Measurements from ENCODE around the gene NDFIP2. TPM values are rescaled to one million over a fixed set of nuclear protein-coding genes. Genes with fewer than 3 reads are reported as not detected.

NDFIP2 gene
- total RNA-seq, 2 experiments from 2014 or later, result 0.54 to 4.0 TPM

DNA sequence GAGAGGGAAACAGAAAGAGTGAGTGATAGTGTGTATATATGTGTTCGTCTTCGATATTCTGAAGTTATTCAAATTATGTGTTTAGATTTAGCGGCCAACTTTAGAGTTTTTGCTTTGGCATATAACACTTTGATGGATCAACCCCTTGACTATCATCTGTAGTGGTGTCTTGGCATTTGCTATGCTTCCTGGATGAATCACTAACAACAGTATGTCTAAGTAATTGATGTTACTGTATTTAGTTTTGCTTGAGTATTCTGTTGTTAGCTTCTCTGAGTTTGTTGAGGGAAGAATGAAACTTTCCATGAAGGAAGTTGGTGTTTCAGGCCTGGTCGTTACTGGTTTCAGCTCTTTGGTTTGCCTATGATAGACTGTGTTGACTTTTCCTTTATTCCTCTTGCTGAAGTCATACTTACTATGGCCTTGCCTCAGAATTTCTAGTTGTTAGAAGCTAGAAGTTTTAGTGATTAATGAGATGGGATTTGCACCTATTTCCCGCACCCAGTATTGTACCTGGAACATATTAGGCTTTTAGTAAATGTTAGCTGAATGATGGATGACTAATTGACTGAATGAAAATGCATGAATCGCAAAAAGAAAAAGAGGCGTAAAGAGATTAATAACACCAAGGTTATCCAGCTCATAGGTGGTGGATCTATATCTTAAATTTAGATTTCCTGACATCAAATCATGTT is 20.7 kb downstream of the NDFIP2 start:
- H2AFZ ChIP-seq (ENCODE audit: low read length), result no peak overlapping the region
- H3K9me3 ChIP-seq (ENCODE audit: low read length), result no peaks in the 10 kb centered on the region
- no peaks in the 10 kb centered on the region for H3K9me2 ChIP-seq (ENCODE audit: insufficient read depth, low read length)
- H3K4me3 ChIP-seq (ENCODE audit: low read depth, low read length, poor library complexity, severe bottlenecking), result no peak overlapping the region
- no peaks in the 10 kb centered on the region for H3K4me1 ChIP-seq (ENCODE audit: insufficient read depth, low read length, poor library complexity, severe bottlenecking)
- H3K4me2 ChIP-seq (ENCODE audit: low read length), result no peak overlapping the region
- no peaks in the 10 kb centered on the region for H3K36me3 ChIP-seq (ENCODE audit: insufficient read depth, low read length)
- TF ChIP-seq EZH2phosphoT487 (IDR thresholded peaks at IDR 0.05; ENCODE audit: borderline replicate concordance, low read depth, low read length), result no peak
- TF ChIP-seq, protein P1, sequence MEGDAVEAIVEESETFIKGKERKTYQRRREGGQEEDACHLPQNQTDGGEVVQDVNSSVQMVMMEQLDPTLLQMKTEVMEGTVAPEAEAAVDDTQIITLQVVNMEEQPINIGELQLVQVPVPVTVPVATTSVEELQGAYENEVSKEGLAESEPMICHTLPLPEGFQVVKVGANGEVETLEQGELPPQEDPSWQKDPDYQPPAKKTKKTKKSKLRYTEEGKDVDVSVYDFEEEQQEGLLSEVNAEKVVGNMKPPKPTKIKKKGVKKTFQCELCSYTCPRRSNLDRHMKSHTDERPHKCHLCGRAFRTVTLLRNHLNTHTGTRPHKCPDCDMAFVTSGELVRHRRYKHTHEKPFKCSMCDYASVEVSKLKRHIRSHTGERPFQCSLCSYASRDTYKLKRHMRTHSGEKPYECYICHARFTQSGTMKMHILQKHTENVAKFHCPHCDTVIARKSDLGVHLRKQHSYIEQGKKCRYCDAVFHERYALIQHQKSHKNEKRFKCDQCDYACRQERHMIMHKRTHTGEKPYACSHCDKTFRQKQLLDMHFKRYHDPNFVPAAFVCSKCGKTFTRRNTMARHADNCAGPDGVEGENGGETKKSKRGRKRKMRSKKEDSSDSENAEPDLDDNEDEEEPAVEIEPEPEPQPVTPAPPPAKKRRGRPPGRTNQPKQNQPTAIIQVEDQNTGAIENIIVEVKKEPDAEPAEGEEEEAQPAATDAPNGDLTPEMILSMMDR (conservative IDR thresholded peaks at IDR 0.05; ENCODE audit: low read length), result no peak
- H3K27ac ChIP-seq (ENCODE audit: low read depth, low read length, poor library complexity, severe bottlenecking), result no peak overlapping the region
- H4K20me1 ChIP-seq (ENCODE audit: insufficient read depth, low read length), result no peaks in the 10 kb centered on the region
- DNase-seq (ENCODE audit: low spot score), result no peak
- no peaks in the 10 kb centered on the region for H3K79me2 ChIP-seq (ENCODE audit: insufficient read depth, low read depth, low read length)
- BruUV-seq (replicated peaks), result no TSS peak
- POLR2A ChIA-PET, result interaction anchor here (0.6 to 1.7 kb wide), 3 partner anchors 10 to 27 kb away, joined by 3 to 4 read pairs (median 3); no protein-coding TSS in a partner anchor
- intact Hi-C loops (cut with micrococcal nuclease; ENCODE audit: unreplicated experiment), result no loop called here
- CTCF ChIA-PET (ENCODE audit: unreplicated experiment), result no interaction called here

DNA sequence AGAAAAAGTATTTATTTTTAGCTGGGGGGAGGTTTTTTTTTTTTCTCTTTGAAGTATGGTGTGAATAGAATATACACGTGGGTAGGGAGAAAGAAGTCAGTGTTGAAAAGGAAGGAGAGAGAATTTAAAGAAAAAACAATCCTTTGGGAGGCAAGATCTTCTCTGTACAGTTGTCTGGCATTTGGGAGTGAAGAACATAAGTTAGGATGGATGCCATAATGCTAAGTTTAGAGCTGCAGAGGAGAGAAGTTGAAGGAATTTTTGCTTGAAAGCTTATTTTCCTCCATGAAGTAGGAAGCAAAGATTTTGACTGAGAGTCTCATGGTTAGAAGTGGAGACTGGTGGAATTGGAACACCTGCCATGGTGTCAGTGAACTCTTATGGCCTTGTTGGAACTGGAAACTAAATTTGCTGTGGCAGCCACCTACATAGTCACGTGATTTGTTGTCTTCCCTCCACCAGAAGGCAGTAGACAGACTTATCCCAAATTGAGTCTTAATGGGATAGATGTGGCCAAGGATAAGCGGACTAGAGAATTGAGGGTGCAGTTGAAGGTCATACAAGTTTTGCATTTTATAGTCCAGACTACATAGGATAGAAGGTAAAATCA is 22.0 kb downstream of the NDFIP2 start:
- H3K9me2 ChIP-seq (ENCODE audit: insufficient read depth, low read length), result no peaks in the 10 kb centered on the region
- BruUV-seq (replicated peaks), result no TSS peak
- H3K9me3 ChIP-seq (ENCODE audit: low read length), result no peaks in the 10 kb centered on the region
- H3K4me3 ChIP-seq (ENCODE audit: low read depth, low read length, poor library complexity, severe bottlenecking), result no peak overlapping the region
- H3K27ac ChIP-seq (ENCODE audit: low read depth, low read length, poor library complexity, severe bottlenecking), result no peak overlapping the region
- POLR2A ChIA-PET, result interaction anchor here (1.1 to 1.3 kb wide), 2 partner anchors 11 to 25 kb away, joined by 3 to 5 read pairs; no protein-coding TSS in a partner anchor
- H4K20me1 ChIP-seq (ENCODE audit: insufficient read depth, low read length), result no peaks in the 10 kb centered on the region
- intact Hi-C loops (cut with micrococcal nuclease; ENCODE audit: unreplicated experiment), result no loop called here
- no peak for DNase-seq (ENCODE audit: low spot score)
- H3K79me2 ChIP-seq (ENCODE audit: insufficient read depth, low read depth, low read length), result no peaks in the 10 kb centered on the region
- CTCF ChIA-PET (ENCODE audit: unreplicated experiment), result no interaction called here
- H2AFZ ChIP-seq (ENCODE audit: low read length), result no peak overlapping the region
- TF ChIP-seq EZH2phosphoT487 (IDR thresholded peaks at IDR 0.05; ENCODE audit: borderline replicate concordance, low read depth, low read length), result no peak
- TF ChIP-seq, protein P1 (conservative IDR thresholded peaks at IDR 0.05; ENCODE audit: low read length), result no peak
- H3K4me1 ChIP-seq (ENCODE audit: insufficient read depth, low read length, poor library complexity, severe bottlenecking), result no peaks in the 10 kb centered on the region
- H3K36me3 ChIP-seq (ENCODE audit: insufficient read depth, low read length), result no peaks in the 10 kb centered on the region
- no peak overlapping the region for H3K4me2 ChIP-seq (ENCODE audit: low read length)

DNA sequence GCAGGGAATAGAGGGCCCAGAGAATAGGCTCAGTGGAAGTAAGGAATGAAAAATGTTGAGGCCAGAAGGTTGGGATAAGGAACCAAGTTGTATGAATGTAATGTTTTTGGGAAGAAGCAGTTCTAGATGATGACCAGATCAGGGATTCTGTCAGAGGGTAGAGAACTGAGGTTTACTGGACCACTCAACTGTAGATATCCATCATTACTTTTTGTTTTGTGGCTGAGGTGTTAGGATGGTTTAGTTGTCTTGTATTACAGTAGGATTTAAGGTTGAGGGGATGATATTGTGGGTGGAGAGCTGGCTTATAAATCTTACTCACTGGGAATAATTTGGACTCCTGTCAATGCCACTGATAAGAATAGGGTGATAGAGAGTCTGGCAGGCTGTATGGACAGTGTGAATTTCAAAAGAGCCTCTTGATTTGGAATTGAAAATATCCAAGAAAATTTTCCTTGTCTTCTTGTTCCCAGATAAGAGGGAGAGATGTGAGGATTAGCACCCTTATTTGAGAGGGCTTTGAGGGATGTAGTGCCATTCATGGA is 22.6 kb downstream of the NDFIP2 start:
- Histone ChIP-seq H2AFZ (ENCODE audit: low read length) (no peak overlapping the region), H3K4me2 (ENCODE audit: low read length) (no peak overlapping the region), H3K4me1 (ENCODE audit: insufficient read depth, low read length, poor library complexity, severe bottlenecking) (no peaks in the 10 kb centered on the region), H3K27ac (ENCODE audit: low read depth, low read length, poor library complexity, severe bottlenecking) (no peak overlapping the region), H3K4me3 (ENCODE audit: low read depth, low read length, poor library complexity, severe bottlenecking) (no peak overlapping the region), H3K36me3 (ENCODE audit: insufficient read depth, low read length) (no peaks in the 10 kb centered on the region), H3K9me2 (ENCODE audit: insufficient read depth, low read length) (no peaks in the 10 kb centered on the region), H4K20me1 (ENCODE audit: insufficient read depth, low read length) (no peaks in the 10 kb centered on the region), H3K79me2 (ENCODE audit: insufficient read depth, low read depth, low read length) (no peaks in the 10 kb centered on the region), H3K9me3 (ENCODE audit: low read length) (no peaks in the 10 kb centered on the region)
- BruUV-seq (replicated peaks), result no TSS peak
- intact Hi-C loops (cut with micrococcal nuclease; ENCODE audit: unreplicated experiment), result no loop called here
- no peak for DNase-seq (ENCODE audit: low spot score)
- ChIA-PET POLR2A (interaction anchor here (1.3 kb wide), 1 partner anchor 11 kb away, joined by 5 read pairs; no protein-coding TSS in a partner anchor), CTCF (ENCODE audit: unreplicated experiment) (no interaction called here)
- TF ChIP-seq EZH2phosphoT487 (IDR thresholded peaks at IDR 0.05; ENCODE audit: borderline replicate concordance, low read depth, low read length), result no peak
- TF ChIP-seq, protein P1 (conservative IDR thresholded peaks at IDR 0.05; ENCODE audit: low read length), result no peak

Data from OCI-LY7 (cell line).